GM12873 (cell line): Measurements from ENCODE around the gene RMI2.

Experiments
- TF ChIP-seq, protein P1 (sequence below): IDR thresholded peaks from 2 replicates; pipeline ENCODE4 v1.5.1; 2012; ENCODE audit warnings: low read depth, mild to moderate bottlenecking, moderate library complexity, low read length, control low read depth; ENCODE audit not compliant: insufficient read depth; ENCODE audit errors: missing control alignments

Gene RMI2

DNA sequence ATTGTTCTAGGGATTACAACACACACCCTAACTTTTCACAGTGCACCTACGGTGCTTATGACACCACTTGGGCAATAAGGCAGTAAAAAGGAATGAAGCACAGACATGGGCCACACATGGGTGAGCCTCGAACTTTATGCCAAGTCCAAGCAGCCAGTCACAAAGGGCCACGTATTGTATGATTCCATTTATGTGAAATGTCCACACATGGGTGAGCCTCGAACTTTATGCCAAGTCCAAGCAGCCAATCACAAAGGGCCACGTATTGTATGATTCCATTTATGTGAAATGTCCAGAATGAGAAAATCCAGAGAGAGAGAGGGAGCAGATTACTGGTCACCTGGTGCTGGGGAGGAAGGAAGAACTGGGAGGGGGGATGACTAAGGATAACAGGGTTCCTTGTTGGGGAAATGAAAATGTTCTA lies 22.2 kb downstream of the RMI2 start:
- TF ChIP-seq, protein P1, sequence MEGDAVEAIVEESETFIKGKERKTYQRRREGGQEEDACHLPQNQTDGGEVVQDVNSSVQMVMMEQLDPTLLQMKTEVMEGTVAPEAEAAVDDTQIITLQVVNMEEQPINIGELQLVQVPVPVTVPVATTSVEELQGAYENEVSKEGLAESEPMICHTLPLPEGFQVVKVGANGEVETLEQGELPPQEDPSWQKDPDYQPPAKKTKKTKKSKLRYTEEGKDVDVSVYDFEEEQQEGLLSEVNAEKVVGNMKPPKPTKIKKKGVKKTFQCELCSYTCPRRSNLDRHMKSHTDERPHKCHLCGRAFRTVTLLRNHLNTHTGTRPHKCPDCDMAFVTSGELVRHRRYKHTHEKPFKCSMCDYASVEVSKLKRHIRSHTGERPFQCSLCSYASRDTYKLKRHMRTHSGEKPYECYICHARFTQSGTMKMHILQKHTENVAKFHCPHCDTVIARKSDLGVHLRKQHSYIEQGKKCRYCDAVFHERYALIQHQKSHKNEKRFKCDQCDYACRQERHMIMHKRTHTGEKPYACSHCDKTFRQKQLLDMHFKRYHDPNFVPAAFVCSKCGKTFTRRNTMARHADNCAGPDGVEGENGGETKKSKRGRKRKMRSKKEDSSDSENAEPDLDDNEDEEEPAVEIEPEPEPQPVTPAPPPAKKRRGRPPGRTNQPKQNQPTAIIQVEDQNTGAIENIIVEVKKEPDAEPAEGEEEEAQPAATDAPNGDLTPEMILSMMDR: no peak

DNA sequence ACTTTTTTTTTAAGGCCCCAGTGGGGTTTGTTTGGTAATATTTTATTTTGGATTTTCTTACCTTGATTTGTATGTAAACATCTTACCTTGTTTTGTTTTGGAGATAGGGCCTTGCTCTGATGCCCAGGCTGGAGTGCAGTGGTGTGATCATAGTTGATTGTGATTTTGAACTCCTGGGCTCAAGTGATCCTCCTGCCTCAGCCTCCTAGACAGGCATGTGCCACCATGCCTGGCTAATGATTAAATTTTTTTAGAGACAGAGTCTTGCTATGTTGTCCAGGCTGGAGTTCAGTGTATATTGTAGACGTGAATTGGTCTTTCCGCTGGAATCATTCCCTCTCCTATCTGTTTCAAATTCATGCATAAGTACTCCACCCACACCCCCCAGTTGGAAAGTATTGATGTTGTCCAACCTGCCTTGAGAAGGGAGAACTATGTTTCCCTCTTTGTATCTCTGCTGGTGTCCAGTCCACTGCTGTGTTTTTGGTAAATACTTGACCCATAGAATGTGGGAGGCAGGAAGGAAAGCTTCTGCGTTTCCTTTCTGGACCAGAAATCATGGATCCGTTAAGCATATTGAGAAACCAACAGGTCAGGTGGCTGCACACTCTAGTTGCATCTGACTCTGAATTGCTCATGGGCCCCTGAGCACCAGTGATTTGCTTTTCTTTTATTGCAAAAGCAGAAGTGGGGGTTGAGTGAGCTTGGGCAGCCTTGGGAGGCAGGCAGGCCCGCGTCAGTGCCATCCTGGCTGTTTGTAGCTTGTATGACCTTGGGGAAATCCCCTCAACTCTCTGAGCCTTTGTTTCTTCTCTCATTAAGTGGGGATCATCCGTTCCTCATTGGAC lies 25.0 kb downstream of the RMI2 start:
- TF ChIP-seq, protein P1: no peak

DNA sequence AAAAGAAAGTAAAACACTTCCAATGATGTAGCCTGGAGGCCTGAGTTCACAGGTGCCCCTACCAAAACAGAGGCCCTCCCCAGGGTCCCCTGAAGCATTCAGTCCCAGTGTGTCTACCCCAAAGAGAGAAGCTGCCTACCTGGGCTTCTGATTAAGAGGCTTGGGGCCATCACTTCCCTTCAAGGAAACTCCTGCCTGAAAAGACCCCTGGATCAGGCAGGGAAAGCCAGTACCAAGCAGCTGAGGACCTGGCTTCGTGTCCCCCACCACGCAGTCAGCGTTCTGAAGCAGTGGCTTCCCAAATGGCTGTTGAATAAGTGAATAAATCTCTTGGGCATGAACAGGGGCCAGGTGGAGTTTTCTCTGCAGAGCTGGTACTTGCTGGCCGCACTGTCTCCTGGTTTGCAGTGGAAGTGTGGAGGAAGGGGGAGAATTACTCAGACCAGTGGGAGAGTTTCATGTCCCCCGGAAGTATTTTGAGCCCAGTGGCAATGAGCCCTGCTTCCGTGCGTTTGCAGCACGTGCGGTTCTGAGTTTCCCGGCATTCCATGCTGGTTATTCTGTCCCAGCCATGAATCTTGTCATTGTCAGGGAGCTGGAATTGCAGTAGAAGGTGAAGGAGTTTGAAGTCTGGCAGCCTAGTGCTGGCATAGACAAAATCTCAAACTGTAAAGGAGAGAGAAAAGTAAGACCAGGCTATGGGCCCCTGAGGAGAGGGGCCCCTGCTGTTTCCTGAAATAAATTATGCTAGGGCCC lies 27.0 kb downstream of the RMI2 start:
- TF ChIP-seq, protein P1: no peak

DNA sequence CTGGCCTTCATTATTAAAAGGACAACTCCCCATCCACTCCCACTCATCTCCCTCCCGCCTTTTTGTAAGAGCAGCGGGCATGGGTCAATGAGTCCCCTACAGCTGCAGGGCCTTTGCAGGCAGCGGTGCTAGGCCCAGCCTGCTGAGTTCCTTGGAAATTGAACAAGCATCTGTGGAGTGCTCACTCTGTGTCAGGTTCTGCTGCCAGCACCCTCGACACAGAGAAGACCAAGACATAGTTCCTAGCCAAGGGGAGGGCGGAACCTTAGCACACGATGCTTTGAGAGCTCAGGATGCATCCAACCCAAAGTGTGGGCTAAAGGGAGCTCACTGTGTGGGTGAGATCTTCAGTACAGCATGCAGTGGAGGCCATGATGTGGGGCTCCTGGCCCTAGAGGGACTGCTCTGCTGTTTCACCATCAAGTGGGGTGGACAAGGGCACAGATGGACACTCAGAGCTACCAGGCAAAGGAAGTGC lies 27.6 kb downstream of the RMI2 start:
- TF ChIP-seq, protein P1: no peak

GRCh38 chr16:11374255-11374654 lies 29.0 kb downstream of the RMI2 start:
- TF ChIP-seq, protein P1: no peak

DNA sequence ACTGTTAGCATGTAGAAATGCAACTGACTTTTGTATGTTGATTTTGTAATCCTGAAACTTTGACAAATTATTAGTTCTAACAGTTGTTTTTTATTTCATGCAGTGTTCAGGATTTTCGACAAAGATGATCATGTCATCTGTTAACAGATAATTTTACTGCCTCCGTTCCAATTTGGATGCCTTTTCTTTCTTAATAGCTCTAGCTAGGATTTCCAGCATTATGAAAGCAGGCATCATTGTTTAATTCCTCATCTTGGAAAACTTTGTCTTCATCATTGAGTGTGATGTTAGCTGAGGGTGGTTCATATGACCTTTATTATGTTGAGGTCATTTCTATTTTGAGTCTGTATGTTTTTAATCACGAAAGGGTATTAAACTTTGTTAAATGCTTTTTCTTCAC lies 31.9 kb downstream of the RMI2 start:
- TF ChIP-seq, protein P1: no peak

DNA sequence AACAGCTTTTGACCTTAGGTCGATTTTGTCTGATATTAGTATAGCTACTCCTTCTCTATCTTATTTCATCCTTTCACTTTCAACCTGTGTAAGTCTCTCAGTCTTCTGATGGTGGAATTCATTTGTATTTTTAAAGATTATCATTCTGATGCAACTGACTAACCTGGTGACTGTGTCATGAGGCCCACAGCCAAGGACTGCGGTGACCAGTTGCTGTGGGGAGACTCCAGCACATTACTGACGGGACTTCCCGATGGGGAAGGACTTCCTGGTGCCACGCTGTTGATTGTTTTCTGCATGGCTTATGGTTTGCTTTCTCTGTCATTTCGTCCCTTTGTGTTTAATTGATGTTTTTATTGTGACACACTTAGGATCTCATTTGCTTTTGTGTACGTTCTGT lies 34.2 kb downstream of the RMI2 start:
- TF ChIP-seq, protein P1: no peak
